SK-N-SH (cell line): ENCODE data around the gene PER2. TPM values are rescaled to one million over a fixed set of nuclear protein-coding genes. Genes with fewer than 3 reads are reported as not detected.

Experiments used
- CTCF ChIA-PET: fragments of 300-600, 350-600 bp; formaldehyde crosslinking; extraction: SDS; loops from one replicate; lab custom pipeline; 2021; lab: Yijun Ruan, JAX
- POLR2A ChIA-PET: fragments of 350-600 bp; sonication (Branson Sonifier 250); formaldehyde crosslinking; extraction: SDS; loops from one replicate; lab custom pipeline; 2020; ENCODE audit warnings: antibody characterized with exemption, inconsistent platforms; lab: Yijun Ruan, JAX
- DNase-seq: peaks from one replicate; pipeline ENCODE4 v3.0.0; 2012
- H2AFZ ChIP-seq: fragments of 200-600 bp; sonication (generic); 2 replicates; pipeline ENCODE4 v1.8.1; 2016; ENCODE audit warnings: antibody characterized with exemption, mild to moderate bottlenecking, low read depth
- H3F3A ChIP-seq: fragments of 200-600 bp; sonication (generic); replicated peaks from 2 replicates; pipeline ENCODE3; 2016; ENCODE audit warnings: antibody characterized with exemption, mild to moderate bottlenecking; ENCODE audit not compliant: insufficient read depth
- H3K27ac ChIP-seq, 2 experiments: fragments of 200-500 bp in 1 of 2; fragments of 200-600 bp in 1 of 2; sonication (Bioruptor generic) in 1 of 2; sonication (generic), shearing (Covaris generic) in 1 of 2; 2 replicates each; pipeline versions ENCODE4 v1.5.1 to v1.6.1; 2014 to 2016; ENCODE audit warnings: low read depth in 2 of 2, inconsistent platforms in 1 of 2, low read length in 1 of 2, mild to moderate bottlenecking in 1 of 2, mixed read lengths in 1 of 2
- H3K27me3 ChIP-seq: fragments of 200-600 bp; sonication (generic), shearing (Covaris generic); 2 replicates; pipeline ENCODE4 v1.6.1; 2016; ENCODE audit warnings: mixed run types; ENCODE audit not compliant: insufficient read depth
- H3K36me3 ChIP-seq, 2 experiments: fragments of 200-500 bp in 1 of 2; fragments of 200-600 bp in 1 of 2; sonication (Bioruptor generic) in 1 of 2; sonication (generic) in 1 of 2; replicated peaks in 1 of 2; 2 replicates each; pipeline versions ENCODE3 to v1.5.1; 2014 to 2016; ENCODE audit warnings: low read length in 1 of 2, mild to moderate bottlenecking in 1 of 2; ENCODE audit not compliant: insufficient read depth in 2 of 2, control insufficient read depth in 1 of 2
- H3K4me1 ChIP-seq, 2 experiments: fragments of 200-500 bp in 1 of 2; fragments of 200-600 bp in 1 of 2; sonication (Bioruptor generic) in 1 of 2; sonication (generic), shearing (Covaris generic) in 1 of 2; 2 replicates each; pipeline versions ENCODE4 v1.5.1 to v1.6.1; 2014 to 2016; ENCODE audit warnings: low read depth in 1 of 2, low read length in 1 of 2, mixed run types in 1 of 2; ENCODE audit not compliant: insufficient read depth in 2 of 2, control insufficient read depth in 1 of 2
- H3K4me2 ChIP-seq: fragments of 200-600 bp; sonication (generic), shearing (Covaris generic); 2 replicates; pipeline ENCODE4 v1.6.1; 2017; ENCODE audit warnings: mixed run types
- H3K4me3 ChIP-seq, 2 experiments: fragments of 200-500 bp in 1 of 2; fragments of 200-600 bp in 1 of 2; sonication (Bioruptor generic) in 1 of 2; sonication (generic), shearing (Covaris generic) in 1 of 2; 2 replicates each; pipeline versions ENCODE4 v1.5.1 to v1.8.1; 2014 to 2016; ENCODE audit warnings: low read depth in 2 of 2, inconsistent platforms in 1 of 2, low read length in 1 of 2, mild to moderate bottlenecking in 1 of 2, mixed read lengths in 1 of 2, moderate library complexity in 1 of 2
- H3K79me2 ChIP-seq: fragments of 200-600 bp; sonication (generic); 2 replicates; pipeline ENCODE4 v1.8.1; 2017; ENCODE audit warnings: mild to moderate bottlenecking; ENCODE audit not compliant: insufficient read depth
- H3K9ac ChIP-seq: fragments of 200-600 bp; sonication (generic); 2 replicates; pipeline ENCODE4 v1.6.1; 2017; ENCODE audit warnings: mixed run types
- H3K9me2 ChIP-seq: fragments of 200-600 bp; sonication (generic); 2 replicates; pipeline ENCODE4 v1.6.1; 2017; ENCODE audit warnings: mixed run types
- H3K9me3 ChIP-seq: fragments of 200-600 bp; sonication (generic); 2 replicates; pipeline ENCODE4 v1.6.1; 2017; ENCODE audit warnings: mixed run types, mild to moderate bottlenecking, moderate library complexity
- H4K20me1 ChIP-seq: fragments of 200-600 bp; sonication (generic); 2 replicates; pipeline ENCODE4 v1.6.1; 2017; ENCODE audit warnings: mild to moderate bottlenecking, mixed run types; ENCODE audit not compliant: insufficient read depth
- CHD2 ChIP-seq: fragments of 150-350 bp; IDR thresholded peaks from 2 replicates; pipeline ENCODE4 v1.6.1; 2018; ENCODE audit warnings: low read length; ENCODE audit not compliant: partially characterized antibody
- CTCF ChIP-seq: fragments of 200-600 bp; sonication (generic); IDR thresholded peaks from 2 replicates; pipeline ENCODE4 v1.6.1; 2017; ENCODE audit warnings: antibody characterized with exemption, mild to moderate bottlenecking, moderate library complexity
- ELF1 ChIP-seq: IDR thresholded peaks from 2 replicates; pipeline ENCODE4 v1.4.0; 2012
- EP300 ChIP-seq, 2 experiments: IDR thresholded peaks; 2 replicates each; pipeline versions ENCODE4 v1.4.0 to v1.6.1; 2012; ENCODE audit warnings: borderline replicate concordance in 1 of 2, low read depth in 1 of 2, low read length in 1 of 2
- EZH2phosphoT487 ChIP-seq: fragments of 200-600 bp; sonication (generic); IDR thresholded peaks from 2 replicates; pipeline ENCODE4 v1.6.1; 2017; ENCODE audit warnings: low read depth, mixed run types, mild to moderate bottlenecking, antibody characterized with exemption, moderate library complexity, borderline replicate concordance
- FOSL2 ChIP-seq: IDR thresholded peaks from 2 replicates; pipeline ENCODE4 v1.4.0; 2012; ENCODE audit warnings: low read depth, mild to moderate bottlenecking, moderate library complexity, borderline replicate concordance
- GABPA ChIP-seq: IDR thresholded peaks from 2 replicates; pipeline ENCODE4 v1.4.0; 2012; ENCODE audit warnings: low read depth, mild to moderate bottlenecking
- GATA2 ChIP-seq: sonication (generic); formaldehyde crosslinking; IDR thresholded peaks from 2 replicates; pipeline ENCODE4 v1.5.0; 2020; ENCODE audit warnings: mild to moderate bottlenecking, missing genetic modification reagents
- JUND ChIP-seq: IDR thresholded peaks from 2 replicates; pipeline ENCODE4 v1.4.0; 2012
- MEF2A ChIP-seq: IDR thresholded peaks from 2 replicates; pipeline ENCODE4 v1.4.0; 2012; ENCODE audit warnings: low read depth, borderline replicate concordance
- MXI1 ChIP-seq: IDR thresholded peaks from 2 replicates; pipeline ENCODE4 v1.6.1; 2012; ENCODE audit warnings: mild to moderate bottlenecking, low read depth, low read length, improper control_type of control experiment
- NFIC ChIP-seq: IDR thresholded peaks from 2 replicates; pipeline ENCODE4 v1.4.0; 2012; ENCODE audit warnings: borderline replicate concordance
- POLR2AphosphoS5 ChIP-seq: IDR thresholded peaks from 2 replicates; pipeline ENCODE4 v1.6.1; 2012; ENCODE audit warnings: low read depth, low read length
- RAD21 ChIP-seq: IDR thresholded peaks from 2 replicates; pipeline ENCODE4 v1.6.1; 2012; ENCODE audit warnings: mild to moderate bottlenecking, low read length
- RCOR1 ChIP-seq: fragments of 150-350 bp; IDR thresholded peaks from 2 replicates; pipeline ENCODE4 v1.6.1; 2017; ENCODE audit warnings: antibody characterized with exemption, low read length
- RFX5 ChIP-seq: IDR thresholded peaks from 2 replicates; pipeline ENCODE4 v1.6.1; 2012; ENCODE audit warnings: mild to moderate bottlenecking, improper control_type of control experiment, low read length
- SMC3 ChIP-seq: IDR thresholded peaks from 2 replicates; pipeline ENCODE4 v1.6.1; 2012; ENCODE audit warnings: low read depth, low read length, improper control_type of control experiment
- TAF1 ChIP-seq: IDR thresholded peaks from 2 replicates; pipeline ENCODE4 v1.6.1; 2012; ENCODE audit warnings: low read depth, mild to moderate bottlenecking, low read length, moderate library complexity, borderline replicate concordance
- TCF12 ChIP-seq: IDR thresholded peaks from 2 replicates; pipeline ENCODE4 v1.4.0; 2012
- USF1 ChIP-seq: IDR thresholded peaks from 2 replicates; pipeline ENCODE4 v1.4.0; 2012; ENCODE audit warnings: low read depth, borderline replicate concordance
- YY1 ChIP-seq: IDR thresholded peaks from 2 replicates; pipeline ENCODE4 v1.4.0; 2012; ENCODE audit warnings: low read depth, mild to moderate bottlenecking
- ZBTB33 ChIP-seq: IDR thresholded peaks from 2 replicates; pipeline ENCODE4 v1.4.0; 2012; ENCODE audit warnings: low read depth, borderline replicate concordance
- WGBS: methylation state at CpG from one replicate; pipeline ENCODE4 v1.1.6; 2017; ENCODE audit warnings: low lambda C conversion rate; 5-methylcytosine and 5-hydroxymethylcytosine counted together
- polyA plus RNA-seq, 3 experiments: library from polyadenylated mRNA; depleted of rRNA; stranded (reverse); fragments of >200 nt; gene quantifications; 2 replicates each; pipeline ENCODE4 v1.2.3, GENCODE V29; 2012
- TF ChIP-seq, protein P1 (sequence below): IDR thresholded peaks from 2 replicates; pipeline ENCODE4 v1.4.0; 2012; ENCODE audit warnings: low read depth

PER2 gene
- polyA plus RNA-seq, 1 of the 3 experiments (the other 2 are of a cell fraction): 0.82 TPM

- Histone ChIP-seq H3K4me3 (no peak overlapping the region), H3K36me3 (peaks cover 3 to 4% of the 10 kb centered on the region in 2 experiments), H3K9me2 (no peaks in the 10 kb centered on the region), H2AFZ (no peak overlapping the region), H3K9ac (no peak overlapping the region), H3K9me3 (no peaks in the 10 kb centered on the region)
- no peak for DNase-seq
- CTCF ChIA-PET: interaction anchor here (0.8 to 6.2 kb wide), 10 partner anchors 8 to 403 kb away, joined by 3 to 60 read pairs (median 4); partner anchors contain the start of gene HES6
- 87% methylated on average over 10 of the region's 15 CpGs for WGBS
- no peak for TF ChIP-seq CHD2
- TF ChIP-seq, protein P1, sequence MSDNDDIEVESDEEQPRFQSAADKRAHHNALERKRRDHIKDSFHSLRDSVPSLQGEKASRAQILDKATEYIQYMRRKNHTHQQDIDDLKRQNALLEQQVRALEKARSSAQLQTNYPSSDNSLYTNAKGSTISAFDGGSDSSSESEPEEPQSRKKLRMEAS: no peak
- no peak for TF ChIP-seq SMC3
- no peak for TF ChIP-seq RCOR1
- TF ChIP-seq EZH2phosphoT487: no peak
- no peak for TF ChIP-seq NFIC
- TF ChIP-seq RFX5: no peak
- no peak for TF ChIP-seq YY1
- no peak for TF ChIP-seq GATA2
- no peak for TF ChIP-seq JUND
- TF ChIP-seq TCF12: no peak
- TF ChIP-seq MEF2A: no peak
- no peak for TF ChIP-seq USF1
- TF ChIP-seq, all 33 proteins: peak for 0
- Histone ChIP-seq H4K20me1 (no peaks in the 10 kb centered on the region), H3K27me3 (no peaks in the 10 kb centered on the region), H3K4me1 (peaks cover 0 to 22% of the 10 kb centered on the region in 2 experiments; a peak in 1 of 4 replicates), H3K27ac (no peak overlapping the region), H3F3A (no peaks in the 10 kb centered on the region), H3K79me2 (no peaks in the 10 kb centered on the region), H3K4me2 (no peak overlapping the region)
- POLR2A ChIA-PET: no interaction called here
These were observed 30.4 kb downstream of the PER2 start for GRCh38 chr2:238257786-238258700.

- WGBS: 57% methylated on average over 18 of the region's 18 CpGs
- H3K9me3 ChIP-seq: no peaks in the 10 kb centered on the region
- peaks cover 0 to 21% of the 10 kb centered on the region in 2 experiments; a peak in 1 of 4 replicates for H3K4me1 ChIP-seq
- H3F3A ChIP-seq: no peaks in the 10 kb centered on the region
- CTCF ChIA-PET: interaction anchor here (0.6 to 6.2 kb wide), 21 partner anchors 9 to 398 kb away, joined by 3 to 60 read pairs (median 4); partner anchors contain the start of genes HES6 and PER2
- H3K27ac ChIP-seq: no peak overlapping the region; a peak in 1 of 4 replicates
- H3K27me3 ChIP-seq: no peaks in the 10 kb centered on the region
- H3K79me2 ChIP-seq: no peaks in the 10 kb centered on the region
- peak; percentile 95 for DNase-seq
- H3K4me3 ChIP-seq: no peak overlapping the region; a peak in 1 of 4 replicates
- POLR2A ChIA-PET: no interaction called here
- no peak overlapping the region for H3K9ac ChIP-seq
- no peaks in the 10 kb centered on the region for H4K20me1 ChIP-seq
- peaks cover 3 to 6% of the 10 kb centered on the region in 2 experiments for H3K36me3 ChIP-seq
- no peak overlapping the region for H2AFZ ChIP-seq
- no peak overlapping the region for H3K4me2 ChIP-seq
- no peaks in the 10 kb centered on the region for H3K9me2 ChIP-seq
- TF ChIP-seq RAD21 (peak; percentile 82), SMC3 (peak; percentile 76), GATA2 (peak; percentile 88), ELF1 (no peak), GABPA (no peak), CHD2 (peak; percentile 39), EP300 (IDR thresholded peaks at IDR 0.05; ENCODE audit: borderline replicate concordance in 1 of 2, low read depth in 1 of 2, low read length in 1 of 2) (peak in 1 of 2 experiments; percentile 6; a peak in 1 of 4 replicates), CTCF (peak; percentile 96), ZBTB33 (no peak), TAF1 (peak; percentile 28; the same call in 1 of the 2 replicates), POLR2AphosphoS5 (no peak), MXI1 (peak; percentile 60; the same call in 1 of the 2 replicates), FOSL2 (no peak), RFX5 (peak; percentile 64; the same call in 1 of the 2 replicates)
These were observed 31.8 kb downstream of the PER2 start for GRCh38 chr2:238256594-238257104.
